HT-29 (cell line): ENCODE data around the gene SARM1. TPM values are rescaled to one million over a fixed set of nuclear protein-coding genes. Genes with fewer than 3 reads are reported as not detected.
"Not testable (repeated sequence)": the region's sequence is repeated elsewhere in the genome, so short reads cannot be mapped to it uniquely, and the experiment has no call there.

ENCODE experiments used
- DNase-seq: peaks from one replicate; pipeline ENCODE4 v3.0.0-alpha.2; 2015; ENCODE audit warnings: low spot score
- total RNA-seq: library from RNA; depleted of rRNA; stranded (reverse); fragments of >200 nt; shearing (Covaris generic); gene quantifications from 2 replicates; pipeline ENCODE4 v1.2.3, GENCODE V29; 2014; rRNA removed

SARM1 gene
- 8.0 and 8.6 TPM in 2 replicates for total RNA-seq

DNA sequence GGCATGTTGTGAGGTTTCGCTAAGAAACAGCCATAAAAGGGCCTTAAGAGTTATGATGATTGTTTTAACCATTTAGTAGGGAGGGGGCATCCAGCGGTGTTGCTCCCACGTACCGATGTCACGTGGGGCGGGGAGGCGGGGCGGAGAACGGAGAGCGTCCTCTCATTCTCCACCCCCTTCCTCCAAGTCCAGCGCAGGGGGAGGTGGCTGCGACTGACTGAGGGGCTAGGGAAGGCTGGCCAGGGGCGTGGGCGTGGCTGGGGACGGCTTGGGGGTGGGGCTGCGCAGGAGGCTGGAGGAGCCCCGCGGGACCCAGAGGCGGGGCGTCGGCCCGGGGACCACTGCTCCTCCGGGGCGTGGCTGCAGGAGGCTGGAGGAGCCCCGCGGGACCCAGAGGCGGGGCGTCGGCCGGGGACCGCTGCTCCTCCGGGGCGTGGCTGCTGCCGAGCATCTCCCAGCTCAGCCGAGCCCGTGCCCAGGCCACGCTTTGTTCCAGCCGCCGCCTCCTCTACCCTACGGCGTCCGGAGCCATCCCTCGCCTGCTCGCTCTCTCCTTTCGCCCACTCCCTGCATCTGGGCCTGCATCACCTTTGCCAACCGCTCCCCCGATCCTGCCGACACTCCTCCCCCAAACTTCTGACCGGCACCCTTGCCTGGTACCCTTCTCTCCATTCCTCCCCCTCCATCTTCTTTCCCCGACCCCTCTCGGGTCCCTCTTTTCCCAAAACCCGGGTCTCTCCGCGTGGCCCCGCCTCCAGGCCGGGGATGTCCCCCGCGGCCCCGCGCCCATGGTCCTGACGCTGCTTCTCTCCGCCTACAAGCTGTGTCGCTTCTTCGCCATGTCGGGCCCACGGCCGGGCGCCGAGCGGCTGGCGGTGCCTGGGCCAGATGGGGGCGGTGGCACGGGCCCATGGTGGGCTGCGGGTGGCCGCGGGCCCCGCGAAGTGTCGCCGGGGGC lies at the start of gene SARM1:
TSS of gene SARM1 (plus strand) at position 450 of the 958 bp plus-strand sequence. CDS start at position 789, 339 bp downstream.
- no peak for DNase-seq

DNA sequence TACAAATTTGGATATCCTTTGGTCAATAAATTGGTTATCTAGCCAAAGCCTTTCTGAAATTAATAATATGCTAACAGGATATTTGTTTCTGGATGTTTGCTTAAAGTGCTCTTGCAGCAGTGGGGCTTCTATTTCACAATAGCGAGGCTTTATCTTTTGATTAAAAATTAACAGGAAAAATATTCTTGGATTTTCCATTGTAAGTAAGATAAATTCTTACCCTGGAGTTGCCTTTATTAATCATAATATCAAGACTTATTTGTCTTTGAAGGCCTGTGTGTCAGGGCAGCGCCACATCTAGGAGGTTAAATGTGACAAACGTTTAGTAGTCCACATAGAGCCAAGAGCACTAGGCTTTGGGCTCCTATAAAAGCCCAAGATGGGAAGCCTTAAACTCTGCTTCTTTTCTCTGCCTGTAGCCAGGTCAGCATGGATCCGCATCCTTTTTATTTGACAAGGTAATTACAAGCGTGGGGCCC lies 47.2 kb upstream of the SARM1 start:
- peak; percentile 23 for DNase-seq

DNA sequence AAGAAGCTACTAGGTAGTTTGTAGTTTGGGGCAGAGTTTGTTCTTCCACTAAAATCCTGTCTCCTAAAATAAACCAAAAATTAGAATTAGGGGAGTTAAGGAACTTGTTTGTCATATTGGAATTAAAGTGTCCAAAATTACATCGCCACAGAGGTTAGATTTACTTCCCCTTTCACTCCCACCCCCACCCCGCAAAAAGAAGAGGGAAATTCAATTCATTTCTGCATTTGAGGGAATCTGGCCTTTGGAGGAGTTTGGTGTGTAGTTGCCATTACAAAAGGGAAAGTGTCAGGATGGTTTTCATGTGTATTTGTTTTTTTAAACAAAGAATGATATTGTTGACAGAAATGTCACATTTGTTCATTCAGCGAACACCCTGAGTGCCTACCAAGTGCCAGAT lies 46.7 kb upstream of the SARM1 start:
- no peak for DNase-seq

DNA sequence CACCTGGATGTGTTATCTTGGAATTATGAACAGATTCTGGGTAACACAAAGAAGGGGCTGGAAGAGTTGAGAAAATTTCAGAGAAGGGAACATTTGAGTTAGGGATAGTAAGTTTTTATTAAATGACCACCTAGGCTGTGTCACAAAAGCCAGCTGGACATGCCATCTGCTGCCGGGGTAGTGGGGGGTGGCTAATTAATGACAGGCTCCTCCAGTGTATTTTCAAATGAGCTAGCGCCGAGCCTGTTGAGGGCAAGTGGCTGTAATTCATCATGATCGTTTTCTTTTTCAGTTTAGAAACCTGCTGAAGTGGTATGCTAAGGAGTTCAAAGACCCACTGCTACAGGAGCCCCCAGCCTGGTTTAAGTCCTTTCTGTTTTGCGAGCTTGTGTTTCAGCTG lies 46.3 kb upstream of the SARM1 start:
- no peak for DNase-seq

DNA sequence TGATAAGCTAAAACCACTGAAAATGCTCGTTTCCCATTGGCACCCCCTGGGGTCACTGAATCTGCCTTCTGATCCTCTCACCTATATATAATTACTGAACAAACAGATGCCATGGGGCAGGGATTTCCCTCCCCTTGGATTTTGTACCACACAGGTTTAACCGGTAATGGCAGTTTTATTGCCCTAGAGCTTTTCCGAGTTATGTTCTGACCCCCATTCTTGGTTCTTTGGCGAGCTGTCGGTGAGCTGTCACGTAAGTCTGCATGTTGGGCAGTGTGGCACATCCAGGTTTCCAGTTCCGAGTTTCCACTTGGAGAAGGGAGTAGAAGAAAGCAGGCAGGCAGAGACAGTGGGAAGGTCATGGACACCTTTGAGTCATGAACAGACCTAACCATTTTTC lies 45.4 kb upstream of the SARM1 start:
- peak; percentile 80 for DNase-seq

- no peak for DNase-seq
These were observed 44.4 kb upstream of the SARM1 start for GRCh38 chr17:28327031-28327607.

GRCh38 chr17:28327709-28328108 lies 43.8 kb upstream of the SARM1 start:
- DNase-seq = peak; percentile 31

- DNase-seq = no peak
These were observed 43.2 kb upstream of the SARM1 start for GRCh38 chr17:28328325-28328724.

GRCh38 chr17:28330671-28331070 lies 40.8 kb upstream of the SARM1 start:
- no peak for DNase-seq

GRCh38 chr17:28331891-28332420 lies 39.5 kb upstream of the SARM1 start:
- DNase-seq = no peak

- no peak for DNase-seq
These were observed 38.3 kb upstream of the SARM1 start for GRCh38 chr17:28333083-28333746.

DNA sequence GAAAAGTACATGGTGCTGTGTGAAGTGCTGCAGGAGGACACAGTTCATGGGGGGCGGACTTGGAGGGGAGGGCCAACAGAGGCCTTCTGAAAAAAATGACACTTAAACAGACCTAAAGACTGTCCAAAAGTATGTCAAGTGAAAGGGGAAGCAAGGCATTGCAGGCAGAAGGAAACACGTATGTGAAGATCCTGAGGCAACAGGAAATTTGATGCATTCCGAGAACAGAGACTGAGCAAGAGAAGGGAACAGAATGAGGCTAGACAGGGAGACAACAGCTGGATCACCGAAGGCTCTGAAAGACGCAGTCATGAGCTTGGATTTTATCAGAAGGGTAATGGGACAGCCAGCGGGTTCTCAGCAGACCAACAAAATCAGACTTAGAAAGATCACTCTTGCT lies 37.3 kb upstream of the SARM1 start:
- DNase-seq = no peak

DNA sequence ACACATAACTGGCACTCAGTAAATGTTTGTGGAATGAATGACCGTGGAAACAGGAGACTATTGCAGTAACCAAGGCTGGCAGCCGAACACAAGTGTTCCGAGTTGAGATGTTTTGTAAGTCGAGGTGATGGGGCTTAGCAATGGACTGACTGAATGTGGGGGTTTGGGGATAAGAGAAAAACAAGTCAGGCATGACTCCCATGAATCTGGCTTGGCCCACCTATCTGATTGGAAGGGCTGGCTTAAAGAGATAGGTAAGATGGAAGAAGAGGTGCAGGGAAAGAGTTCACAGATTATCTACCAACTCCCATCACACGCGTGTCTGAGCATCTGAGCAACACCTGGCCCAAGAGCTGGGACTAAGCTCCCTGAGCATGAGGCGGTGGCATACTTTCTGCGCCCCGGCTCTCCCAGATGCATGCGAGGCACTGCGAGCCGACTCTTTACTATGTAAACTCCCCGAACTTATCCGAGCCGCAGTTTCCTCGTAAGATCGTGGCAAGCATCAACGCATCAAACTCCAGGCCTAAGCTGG lies 36.8 kb upstream of the SARM1 start:
- no peak for DNase-seq

DNA sequence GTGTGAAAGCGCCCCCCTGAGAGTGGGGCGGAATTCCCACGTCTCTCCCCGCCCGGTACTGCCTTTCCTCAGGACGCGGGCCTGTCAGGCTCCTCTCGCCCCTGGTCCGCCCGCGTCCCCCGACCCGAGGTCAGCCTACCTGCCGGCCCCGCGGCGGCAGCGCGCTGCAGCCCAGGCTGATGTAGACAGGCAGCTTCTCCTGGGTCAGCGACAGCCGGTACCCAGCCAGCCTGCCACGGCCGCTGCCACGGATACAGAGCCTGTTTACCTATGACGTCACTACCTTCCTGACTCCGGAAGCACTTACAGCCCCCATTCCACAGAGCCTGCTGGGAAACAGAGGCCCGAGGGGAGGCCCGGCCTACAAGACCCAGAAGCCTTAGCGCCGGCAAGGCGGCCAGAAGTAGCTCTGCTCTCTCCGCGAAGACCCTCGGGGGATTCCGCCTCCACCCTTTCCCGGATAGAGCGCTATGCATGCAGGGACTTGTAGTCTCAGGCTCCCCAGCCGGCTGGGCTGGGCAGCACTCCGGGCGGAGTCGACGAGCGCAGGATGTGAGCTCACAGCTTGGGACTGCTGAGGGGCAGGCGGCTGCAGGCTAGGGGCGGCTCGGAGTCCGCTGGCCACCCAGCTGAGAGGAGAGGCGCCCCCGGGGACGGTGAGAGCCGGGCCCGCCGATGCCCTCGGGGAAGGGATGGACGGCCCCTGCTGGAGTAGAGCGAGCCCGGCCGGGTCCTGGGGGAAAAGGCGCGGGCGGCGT lies 36.1 kb upstream of the SARM1 start, which contains the start of the genes IFT20 and TNFAIP1:
TSS of gene IFT20 (minus strand) at position 272 of the 758 bp plus-strand sequence. CDS start 3,487 bp downstream, outside the sequence.
TSS of gene TNFAIP1 (plus strand) at position 561 of the 758 bp plus-strand sequence. CDS start 3,761 bp downstream, outside the sequence.
- DNase-seq = peak; percentile 98

DNA sequence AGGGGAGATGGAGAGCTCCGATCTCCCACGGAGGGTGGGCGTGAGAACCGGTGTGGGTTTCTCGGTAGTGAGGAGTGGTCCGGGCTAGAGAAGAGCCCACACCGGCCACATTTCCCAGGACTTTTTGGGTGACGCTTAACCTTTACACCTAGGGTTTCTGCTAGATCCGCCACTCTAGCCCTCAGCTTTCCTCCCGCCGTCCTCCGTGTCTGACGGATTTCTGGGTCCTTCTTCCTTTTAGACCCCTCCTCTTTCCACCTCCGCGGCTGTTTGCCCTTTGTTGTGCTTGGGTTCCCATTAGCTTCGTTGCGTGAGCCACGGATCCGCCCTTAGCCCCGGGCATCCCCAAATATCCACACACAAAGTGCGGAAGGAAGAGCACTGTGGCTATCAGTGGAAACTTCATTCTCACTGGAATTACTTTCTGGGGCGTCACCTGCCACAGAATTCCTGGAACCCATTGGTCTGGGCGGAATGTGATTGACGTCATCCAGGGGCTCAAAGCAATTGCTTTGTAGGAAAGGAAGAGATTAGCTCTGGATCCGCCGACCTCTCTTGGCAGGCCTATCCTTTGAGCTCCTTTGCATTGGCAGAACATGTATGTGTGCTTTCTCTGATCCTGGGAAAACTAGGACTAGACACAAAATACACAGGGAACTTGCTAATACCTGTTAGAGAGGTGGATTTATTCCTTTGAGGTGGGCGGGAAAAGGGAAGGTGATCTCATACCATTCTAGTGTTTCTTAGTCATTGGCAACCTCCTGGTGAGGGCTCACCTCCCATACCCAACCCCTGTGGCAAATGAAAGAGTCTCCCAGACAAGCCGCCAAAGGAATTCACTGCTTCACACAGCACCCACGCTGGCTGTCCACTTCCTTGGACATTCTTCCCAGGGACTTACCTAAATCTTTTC lies 35.3 kb upstream of the SARM1 start:
- DNase-seq = peak; percentile 79

DNA sequence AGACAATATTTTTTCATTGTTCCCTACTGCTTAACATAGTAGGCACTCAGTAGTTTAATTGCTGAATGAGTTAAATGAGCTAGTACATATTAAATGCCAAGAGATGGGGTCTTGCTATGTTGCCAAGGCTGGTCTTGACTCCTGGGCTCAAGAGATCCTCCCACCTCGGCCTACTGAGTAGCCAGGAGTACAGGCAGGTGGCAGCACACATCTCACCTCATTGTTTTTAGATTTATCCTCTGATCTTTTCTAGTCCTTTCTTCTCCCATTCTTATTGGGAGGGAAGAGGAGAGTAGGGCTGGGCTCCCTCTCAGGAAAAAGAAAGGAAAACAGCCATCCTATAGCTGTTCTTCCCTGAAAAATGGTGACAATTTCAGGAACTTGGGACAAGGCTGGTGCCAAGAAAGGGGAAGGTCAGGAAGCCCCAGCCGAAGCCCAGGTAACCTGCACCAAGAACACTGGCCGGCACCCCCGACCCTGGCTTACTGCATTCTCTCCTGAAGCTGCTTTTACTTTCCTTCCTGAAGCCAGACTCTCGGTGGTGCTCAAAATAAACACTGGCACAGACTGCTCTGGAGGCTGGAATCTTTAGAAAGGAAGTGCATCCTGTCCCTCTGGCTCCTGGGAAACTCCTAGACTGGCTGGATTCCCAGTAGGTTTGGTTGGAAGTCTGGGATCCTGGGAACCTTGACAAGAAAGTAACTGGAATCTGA lies 33.3 kb upstream of the SARM1 start:
- no peak for DNase-seq

DNA sequence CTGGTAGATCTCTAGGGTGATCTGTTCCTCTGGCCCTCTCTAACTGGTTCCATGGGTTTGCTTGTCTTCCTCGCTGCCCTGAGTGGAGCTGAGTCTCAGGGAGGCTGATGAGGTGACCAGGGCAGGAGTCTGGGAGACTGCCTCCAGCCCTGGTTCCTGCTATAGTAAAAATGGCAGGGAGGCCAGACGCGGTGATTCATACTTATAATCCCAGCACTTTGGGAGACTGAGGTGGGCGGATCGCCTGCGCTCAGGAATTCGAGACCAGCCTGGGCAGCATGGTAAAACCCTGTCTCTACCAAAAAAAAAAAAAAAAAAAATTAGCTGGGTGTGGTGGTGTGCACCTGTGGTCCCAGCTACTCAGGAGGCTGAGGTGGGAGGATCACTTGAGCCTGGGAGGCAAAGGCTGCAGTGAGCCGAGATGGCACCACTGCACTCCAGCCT lies 32.7 kb upstream of the SARM1 start:
- DNase-seq = not testable (repeated sequence)

DNA sequence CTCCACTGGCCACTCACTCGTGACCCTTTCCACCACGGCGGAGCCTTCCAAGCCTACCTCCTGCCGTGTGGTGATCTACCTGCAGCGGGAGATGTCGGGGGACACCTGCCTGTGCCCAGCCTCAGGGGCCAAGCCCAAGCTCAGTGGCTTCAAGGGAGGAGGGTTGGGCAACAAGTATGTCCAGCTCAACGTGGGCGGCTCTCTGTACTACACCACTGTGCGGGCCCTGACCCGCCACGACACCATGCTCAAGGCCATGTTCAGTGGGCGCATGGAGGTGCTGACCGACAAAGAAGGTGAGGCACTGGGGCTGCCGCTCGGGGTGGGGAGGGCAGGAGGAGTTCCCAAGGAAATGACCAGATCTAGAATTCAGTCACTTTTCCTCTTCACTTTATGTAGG lies 32.1 kb upstream of the SARM1 start:
- no peak for DNase-seq

DNA sequence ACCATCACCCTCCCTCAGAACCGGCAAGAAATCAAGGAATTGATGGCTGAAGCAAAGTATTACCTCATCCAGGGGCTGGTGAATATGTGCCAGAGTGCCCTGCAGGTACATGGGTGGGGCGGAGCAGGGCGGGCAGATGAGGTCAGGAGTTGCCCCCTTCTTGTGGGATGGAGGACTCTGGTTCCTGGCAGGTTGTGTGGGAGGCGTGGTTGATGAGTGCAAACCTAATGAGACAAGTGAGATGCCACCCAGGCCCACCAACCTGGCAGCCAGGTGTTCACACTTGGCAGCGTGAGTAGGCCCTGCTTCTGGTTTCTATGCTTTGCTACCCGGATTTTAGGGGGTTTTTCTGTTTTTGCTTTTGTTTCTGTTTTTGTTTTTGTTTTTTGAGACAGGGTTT lies 31.1 kb upstream of the SARM1 start:
- DNase-seq = no peak
